ENCODE measurements around the gene TRMT2A. TPM values are rescaled to one million over a fixed set of nuclear protein-coding genes. Genes with fewer than 3 reads are reported as not detected.

TRMT2A gene
- total and polyA plus RNA-seq, 10 of the 15 experiments (the other 5 are each of a cell fraction or from before 2014, with no cell fraction given) = 0.29 to 97.0 (median 57.9) TPM

GRCh38 chr22:20132686-20133246 lies 15.7 kb upstream of the TRMT2A start (continued):
- TF ChIP-seq ZNF592 (IDR thresholded peaks at IDR 0.05) (no peak), HDGF (IDR thresholded peaks at IDR 0.05) (no peak), SIN3A (IDR thresholded peaks at IDR 0.05; ENCODE audit: low read depth, low read length) (no peak), CEBPB (IDR thresholded peaks at IDR 0.05; ENCODE audit: borderline replicate concordance in 1 of 2, low read depth in 2 of 2, low read length in 2 of 2) (no peak), NBN (IDR thresholded peaks at IDR 0.05) (no peak), E2F4 (IDR thresholded peaks at IDR 0.05; ENCODE audit: low read depth, low read length) (no peak)

Measured in GM12878 (cell line).